Lung (tissue), 12 donors: ENCODE measurements around the gene ODC1. TPM values are rescaled to one million over a fixed set of nuclear protein-coding genes. Genes with fewer than 3 reads are reported as not detected.

Experiments
- ATAC-seq: fragments of 200-7000 bp; cut with Tn5 transposase; one replicate; pipeline ENCODE4 v1.9.1; 2020; ENCODE audit warnings: moderate number of reproducible peaks; ENCODE audit not compliant: insufficient read depth, low FRiP score
- DNase-seq, 3 donors: peaks; one replicate each; pipeline ENCODE4 v3.0.0-alpha.2; 2013 to 2017
- H3K27ac ChIP-seq, 2 donors: one replicate each; pipeline ENCODE4 v1.5.1; 2013; ENCODE audit warnings: mild to moderate bottlenecking in 2 of 2, moderate library complexity in 2 of 2, control low read depth in 1 of 2, inconsistent platforms in 1 of 2, low read depth in 1 of 2, low read length in 1 of 2
- H3K27me3 ChIP-seq, 3 donors: one replicate each; pipeline ENCODE4 v1.5.1; 2013; ENCODE audit warnings: low read length in 2 of 3; ENCODE audit not compliant: control insufficient read depth in 3 of 3, insufficient read depth in 3 of 3
- H3K36me3 ChIP-seq, 4 donors: one replicate each; pipeline ENCODE4 v1.5.1; 2013; ENCODE audit warnings: low read length in 4 of 4, mild to moderate bottlenecking in 1 of 4, moderate library complexity in 1 of 4; ENCODE audit not compliant: control insufficient read depth in 4 of 4, insufficient read depth in 4 of 4
- H3K4me1 ChIP-seq, 5 donors: one replicate each; pipeline ENCODE4 v1.5.1; 2013; ENCODE audit warnings: low read length in 5 of 5, mild to moderate bottlenecking in 2 of 5, moderate library complexity in 1 of 5; ENCODE audit not compliant: control insufficient read depth in 5 of 5, insufficient read depth in 5 of 5
- H3K4me3 ChIP-seq: one replicate; pipeline ENCODE4 v1.5.1; 2013; ENCODE audit warnings: mild to moderate bottlenecking, control low read depth, moderate library complexity
- H3K9ac ChIP-seq, 2 donors: one replicate each; pipeline ENCODE4 v1.5.1; 2013; ENCODE audit warnings: low read length in 2 of 2, control low read depth in 1 of 2; ENCODE audit not compliant: insufficient read depth in 1 of 2
- H3K9me3 ChIP-seq, 4 donors: one replicate each; pipeline ENCODE4 v1.5.1; 2013; ENCODE audit warnings: low read length in 3 of 4, mild to moderate bottlenecking in 1 of 4, moderate library complexity in 1 of 4; ENCODE audit not compliant: control insufficient read depth in 4 of 4, insufficient read depth in 3 of 4
- WGBS, 2 donors: extraction: QIAGEN DNeasy Blood & Tissue Kit; methylation state at CpG; one replicate each; pipeline ENCODE4 v1.1.7; 2013; 5-methylcytosine and 5-hydroxymethylcytosine counted together
- polyA plus RNA-seq, 2 donors: library from polyadenylated mRNA; stranded (reverse); fragments of 200-250 nt; gene quantifications; one replicate each; pipeline ENCODE4 v1.2.1, GENCODE V29; 2013
- total RNA-seq, 2 donors: library from RNA; depleted of rRNA in 1 of 2; stranded (reverse); fragments of >200 nt in 1 of 2; gene quantifications; one replicate each; pipeline ENCODE4 v1.2.1, GENCODE V29; 2014 to 2021
- TF ChIP-seq, protein P1 (sequence below): IDR thresholded peaks from 2 replicates; pipeline ENCODE4 v1.5.1; 2012; ENCODE audit warnings: mild to moderate bottlenecking; ENCODE audit errors: control extremely low read depth, extremely low read depth
- donor health status: control.
- donor health status: control.
- donor health status: Bipolar disorder and iron deficiency.
- donor health status: healthy.
- donor health status: DM: yes; HTN: yes; CAD: no.

ODC1 gene
- total and polyA plus RNA-seq, 4 donors: 32.5 to 115 (median 75.4) TPM

DNA sequence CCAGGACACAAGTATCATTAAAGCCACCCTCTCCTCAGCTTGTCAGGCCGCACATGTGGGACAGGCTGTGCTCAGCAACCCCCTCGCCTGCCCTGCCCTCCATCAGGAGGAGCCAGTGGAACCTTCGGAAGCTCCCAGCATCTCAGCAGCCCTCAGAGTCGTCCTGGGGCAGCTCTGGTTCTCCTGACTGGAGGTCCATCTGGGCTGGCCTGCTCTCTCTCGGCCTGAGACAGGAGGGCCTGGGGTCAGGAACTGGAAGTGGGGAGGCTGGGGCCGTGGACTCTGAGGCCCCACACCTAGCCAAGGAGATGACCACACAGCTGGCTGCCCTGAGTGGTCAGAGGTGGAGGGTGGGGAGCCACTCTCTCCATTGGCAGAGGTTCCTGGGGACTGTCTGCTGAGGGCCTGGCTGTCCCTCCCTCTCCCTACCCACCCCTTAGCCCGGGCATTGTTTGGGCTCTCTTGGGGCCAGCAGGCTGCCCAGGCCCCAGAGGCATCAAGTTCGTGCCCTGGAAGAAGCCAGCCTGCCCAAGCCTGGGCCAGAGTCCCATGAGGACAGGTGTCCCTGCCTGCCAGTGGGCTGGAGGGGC is 23.1 kb downstream of the ODC1 start:
- peaks cover 0 to 61% (median under 1%) of the 10 kb centered on the region in 4 donors for H3K36me3 ChIP-seq
- peaks cover 0 to 10% (median 0%) of the 10 kb centered on the region in 5 donors for H3K4me1 ChIP-seq
- ATAC-seq (no peak), DNase-seq (no peak)
- H3K27ac ChIP-seq: no peak overlapping the region
- TF ChIP-seq, protein P1, sequence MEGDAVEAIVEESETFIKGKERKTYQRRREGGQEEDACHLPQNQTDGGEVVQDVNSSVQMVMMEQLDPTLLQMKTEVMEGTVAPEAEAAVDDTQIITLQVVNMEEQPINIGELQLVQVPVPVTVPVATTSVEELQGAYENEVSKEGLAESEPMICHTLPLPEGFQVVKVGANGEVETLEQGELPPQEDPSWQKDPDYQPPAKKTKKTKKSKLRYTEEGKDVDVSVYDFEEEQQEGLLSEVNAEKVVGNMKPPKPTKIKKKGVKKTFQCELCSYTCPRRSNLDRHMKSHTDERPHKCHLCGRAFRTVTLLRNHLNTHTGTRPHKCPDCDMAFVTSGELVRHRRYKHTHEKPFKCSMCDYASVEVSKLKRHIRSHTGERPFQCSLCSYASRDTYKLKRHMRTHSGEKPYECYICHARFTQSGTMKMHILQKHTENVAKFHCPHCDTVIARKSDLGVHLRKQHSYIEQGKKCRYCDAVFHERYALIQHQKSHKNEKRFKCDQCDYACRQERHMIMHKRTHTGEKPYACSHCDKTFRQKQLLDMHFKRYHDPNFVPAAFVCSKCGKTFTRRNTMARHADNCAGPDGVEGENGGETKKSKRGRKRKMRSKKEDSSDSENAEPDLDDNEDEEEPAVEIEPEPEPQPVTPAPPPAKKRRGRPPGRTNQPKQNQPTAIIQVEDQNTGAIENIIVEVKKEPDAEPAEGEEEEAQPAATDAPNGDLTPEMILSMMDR: no peak
- no peaks in the 10 kb centered on the region for H3K9me3 ChIP-seq
- no peak overlapping the region for H3K9ac ChIP-seq
- WGBS, 2 donors: 87 to 89% methylated on average over 8 of the region's 8 CpGs
- no peak overlapping the region for H3K4me3 ChIP-seq
- H3K27me3 ChIP-seq: no peaks in the 10 kb centered on the region

DNA sequence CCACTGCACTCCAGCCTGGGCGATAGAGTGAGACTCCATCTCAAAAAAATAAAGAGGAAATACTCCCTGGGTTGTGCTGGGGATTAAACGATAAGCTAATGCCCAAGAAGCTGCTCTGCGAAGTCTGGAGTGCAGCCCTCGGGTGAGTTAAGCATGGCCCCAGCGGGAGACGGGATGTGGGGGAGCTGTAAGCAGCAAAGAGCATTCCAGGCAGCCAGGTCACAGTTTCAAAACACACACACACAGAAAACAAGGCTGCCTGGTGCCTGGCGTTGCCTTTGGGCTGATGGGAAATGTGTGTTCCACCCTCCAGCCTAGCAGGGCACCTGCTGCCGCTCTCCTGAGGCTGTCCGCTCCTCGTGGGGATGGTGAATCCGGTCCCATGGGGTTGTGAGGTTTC is 24.1 kb downstream of the ODC1 start:
- H3K4me1 ChIP-seq: peaks cover 0 to 10% (median 2%) of the 10 kb centered on the region in 5 donors
- peaks cover 0 to 68% (median under 1%) of the 10 kb centered on the region in 4 donors for H3K36me3 ChIP-seq
- 87% methylated on average over 11 of the region's 11 CpGs for WGBS, 2 donors

DNA sequence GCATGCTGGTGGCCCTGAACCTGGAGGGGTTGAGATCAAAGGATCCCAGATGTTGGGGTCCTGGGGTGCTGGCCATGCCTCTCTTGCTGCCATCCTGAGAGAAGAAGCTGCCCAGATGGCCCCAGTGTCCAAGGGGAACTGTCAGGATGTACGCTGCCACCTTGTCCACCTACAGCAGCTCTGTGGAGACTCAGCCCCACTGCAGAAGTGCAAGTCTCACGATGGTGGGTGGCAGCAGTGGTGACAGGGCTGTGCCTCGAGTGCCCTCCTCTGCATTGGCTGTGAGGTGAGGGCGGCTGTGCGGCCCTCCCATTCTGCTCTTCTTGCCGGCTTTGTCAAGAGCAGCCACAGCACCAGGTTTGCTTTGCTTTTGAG is 24.7 kb downstream of the ODC1 start:
- Histone ChIP-seq H3K27me3 (no peaks in the 10 kb centered on the region), H3K4me1 (peaks cover 0 to 10% (median 2%) of the 10 kb centered on the region in 5 donors), H3K36me3 (peaks cover 0 to 67% (median under 1%) of the 10 kb centered on the region in 4 donors), H3K9me3 (no peaks in the 10 kb centered on the region), H3K4me3 (no peak overlapping the region), H3K27ac (no peak overlapping the region), H3K9ac (no peak overlapping the region)
- ATAC-seq: no peak
- 80 to 92% methylated on average over 6 of the region's 6 CpGs for WGBS, 2 donors
- TF ChIP-seq, protein P1: no peak
- DNase-seq: no peak

More for the DNA sequence above, 24.1 kb downstream of the ODC1 start:
- no peaks in the 10 kb centered on the region for H3K27me3 ChIP-seq
- no peak for DNase-seq
- H3K27ac ChIP-seq: no peak overlapping the region
- H3K9me3 ChIP-seq: no peaks in the 10 kb centered on the region
- TF ChIP-seq, protein P1: no peak
- no peak for ATAC-seq
- H3K9ac ChIP-seq: no peak overlapping the region
- no peak overlapping the region for H3K4me3 ChIP-seq
